Hepatocyte (in vitro differentiated cells): ENCODE results near the gene MCHR2. TPM values are rescaled to one million over a fixed set of nuclear protein-coding genes. Genes with fewer than 3 reads are reported as not detected.

Experiments used
- DNase-seq: peaks from one replicate; pipeline ENCODE4 v3.0.0-alpha.2; 2016; ENCODE audit warnings: low spot score
- H2AFZ ChIP-seq: fragments of 200-600 bp; sonication (generic); 2 replicates; pipeline ENCODE4 v1.6.0; 2016; ENCODE audit warnings: antibody characterized with exemption, mild to moderate bottlenecking
- H3K27ac ChIP-seq: fragments of 200-600 bp; sonication (generic); 2 replicates; pipeline ENCODE4 v1.5.1; 2016; ENCODE audit warnings: mild to moderate bottlenecking
- H3K27me3 ChIP-seq: fragments of 200-600 bp; sonication (generic); 2 replicates; pipeline ENCODE4 v1.6.1; 2016
- H3K36me3 ChIP-seq: fragments of 200-600 bp; sonication (generic); replicated peaks from 2 replicates; pipeline ENCODE4 v1.5.1; 2016; ENCODE audit warnings: low read depth; ENCODE audit not compliant: insufficient read depth
- H3K4me1 ChIP-seq: fragments of 200-600 bp; sonication (generic); 2 replicates; pipeline ENCODE4 v1.5.1; 2016; ENCODE audit warnings: mild to moderate bottlenecking, moderate library complexity; ENCODE audit not compliant: insufficient read depth
- H3K4me2 ChIP-seq: fragments of 200-600 bp; sonication (generic); 2 replicates; pipeline ENCODE4 v1.6.0; 2016
- H3K4me3 ChIP-seq: fragments of 200-600 bp; sonication (generic); 2 replicates; pipeline ENCODE4 v1.5.1; 2016; ENCODE audit warnings: mild to moderate bottlenecking
- H3K79me2 ChIP-seq: fragments of 200-600 bp; sonication (generic); 2 replicates; pipeline ENCODE4 v1.6.0; 2017; ENCODE audit warnings: mild to moderate bottlenecking
- H3K9me2 ChIP-seq: fragments of 200-600 bp; sonication (generic); replicated peaks from 2 replicates; pipeline ENCODE4 v1.6.0; 2017; ENCODE audit warnings: mild to moderate bottlenecking; ENCODE audit not compliant: insufficient read depth
- H3K9me3 ChIP-seq: fragments of 200-600 bp; sonication (generic); 2 replicates; pipeline ENCODE4 v1.5.1; 2016; ENCODE audit warnings: low read depth, mild to moderate bottlenecking
- H4K20me1 ChIP-seq: fragments of 200-600 bp; sonication (generic); 2 replicates; pipeline ENCODE4 v1.6.0; 2016; ENCODE audit warnings: mild to moderate bottlenecking; ENCODE audit not compliant: insufficient read depth, poor library complexity, severe bottlenecking
- CTCF ChIP-seq: fragments of 200-600 bp; sonication (generic); IDR thresholded peaks from 2 replicates; pipeline ENCODE4 v1.5.1; 2016; ENCODE audit warnings: antibody characterized with exemption, mild to moderate bottlenecking; ENCODE audit not compliant: poor library complexity
- EZH2 ChIP-seq: fragments of 200-600 bp; sonication (generic); IDR thresholded peaks from 2 replicates; pipeline ENCODE4 v1.6.1; 2016; ENCODE audit warnings: antibody characterized with exemption, mild to moderate bottlenecking, borderline replicate concordance
- EZH2phosphoT487 ChIP-seq: fragments of 200-600 bp; sonication (generic); IDR thresholded peaks from one replicate; pipeline ENCODE4 v1.6.1; 2018; ENCODE audit warnings: antibody characterized with exemption, mild to moderate bottlenecking, low read depth, moderate library complexity; ENCODE audit not compliant: unreplicated experiment, severe bottlenecking
- WGBS: methylation state at CpG from one replicate; pipeline ENCODE4 v1.1.6; 2016; ENCODE audit warnings: low lambda C conversion rate; ENCODE audit errors: missing lambda C conversion rate; 5-methylcytosine and 5-hydroxymethylcytosine counted together
- polyA plus RNA-seq: library from polyadenylated mRNA; unstranded; fragments of >200 nt; fragmentation: Nextera tagmentation; extraction: Ambion mirVana; gene quantifications from 2 replicates; pipeline ENCODE4 v1.2.1, GENCODE V29; 2016
- total RNA-seq: library from RNA; depleted of rRNA; stranded (reverse); fragments of >200 nt; gene quantifications from 2 replicates; pipeline ENCODE4 v1.2.3, GENCODE V29; 2014

MCHR2 gene
- total and polyA plus RNA-seq, 2 experiments from 2014 or later: 0.27 TPM; not detected in 1

GRCh38 chr6:99887066-99887465 is 107.0 kb downstream of the MCHR2 start:
- no peaks in the 10 kb centered on the region for H3K36me3 ChIP-seq

GRCh38 chr6:99885051-99885450 is 109.0 kb downstream of the MCHR2 start:
- TF ChIP-seq EZH2phosphoT487 (no peak), CTCF (no peak), EZH2 (no peak)
- Histone ChIP-seq H4K20me1 (no peaks in the 10 kb centered on the region), H3K27me3 (no peaks in the 10 kb centered on the region), H3K9me3 (no peaks in the 10 kb centered on the region), H3K4me2 (no peak overlapping the region), H3K27ac (no peak overlapping the region), H3K79me2 (no peaks in the 10 kb centered on the region), H3K36me3 (no peaks in the 10 kb centered on the region), H2AFZ (no peak overlapping the region), H3K9me2 (no peaks in the 10 kb centered on the region), H3K4me1 (no peaks in the 10 kb centered on the region), H3K4me3 (no peak overlapping the region)
- WGBS: 79% methylated on average over 3 of the region's 3 CpGs
- no peak for DNase-seq

More at GRCh38 chr6:99887066-99887465, 107.0 kb downstream of the MCHR2 start:
- no peaks in the 10 kb centered on the region for H3K9me3 ChIP-seq
- no peaks in the 10 kb centered on the region for H4K20me1 ChIP-seq
- H3K4me2 ChIP-seq: no peak overlapping the region
- H3K4me3 ChIP-seq: no peak overlapping the region
- TF ChIP-seq EZH2 (no peak), CTCF (no peak), EZH2phosphoT487 (no peak)
- no peaks in the 10 kb centered on the region for H3K79me2 ChIP-seq
- H3K9me2 ChIP-seq: no peaks in the 10 kb centered on the region
- DNase-seq: no peak
- H3K27ac ChIP-seq: no peak overlapping the region
- H3K27me3 ChIP-seq: no peaks in the 10 kb centered on the region
- no peak overlapping the region for H2AFZ ChIP-seq
- no peaks in the 10 kb centered on the region for H3K4me1 ChIP-seq

- Histone ChIP-seq H3K27me3 (no peaks in the 10 kb centered on the region), H3K4me3 (no peak overlapping the region), H3K27ac (no peak overlapping the region), H3K79me2 (no peaks in the 10 kb centered on the region), H2AFZ (no peak overlapping the region), H3K4me2 (no peak overlapping the region), H3K36me3 (no peaks in the 10 kb centered on the region), H4K20me1 (no peaks in the 10 kb centered on the region), H3K9me2 (no peaks in the 10 kb centered on the region), H3K4me1 (no peaks in the 10 kb centered on the region), H3K9me3 (no peaks in the 10 kb centered on the region)
- no peak for DNase-seq
- WGBS: 85% methylated on average over 4 of the region's 4 CpGs
- TF ChIP-seq EZH2 (no peak), CTCF (no peak), EZH2phosphoT487 (no peak)
Measured at GRCh38 chr6:99882128-99882702, 111.8 kb downstream of the MCHR2 start.

- Histone ChIP-seq H3K27ac (no peak overlapping the region), H3K79me2 (no peaks in the 10 kb centered on the region), H3K9me2 (no peaks in the 10 kb centered on the region), H4K20me1 (no peaks in the 10 kb centered on the region), H3K4me1 (no peaks in the 10 kb centered on the region), H3K4me2 (no peak overlapping the region), H3K27me3 (peaks cover 5% of the 10 kb centered on the region), H3K9me3 (no peaks in the 10 kb centered on the region), H3K4me3 (no peak overlapping the region), H3K36me3 (no peaks in the 10 kb centered on the region), H2AFZ (no peak overlapping the region)
- DNase-seq: no peak
- TF ChIP-seq CTCF: no peak
- no peak for TF ChIP-seq EZH2phosphoT487
- TF ChIP-seq EZH2: no peak
- 59% methylated on average over 3 of the region's 3 CpGs for WGBS
Measured at GRCh38 chr6:99879431-99879830, 114.6 kb downstream of the MCHR2 start.
